Colon (tissue), 2 donors: ENCODE measurements around the gene HDAC4.

Source experiments
- FAIRE-seq: peaks from 2 replicates; lab custom pipeline; 2012; peaks lifted over from hg19 to GRCh38; lab: Jason Lieb, UNC
- donor health status: control.
- donor health status: control.

The HDAC4 gene

DNA sequence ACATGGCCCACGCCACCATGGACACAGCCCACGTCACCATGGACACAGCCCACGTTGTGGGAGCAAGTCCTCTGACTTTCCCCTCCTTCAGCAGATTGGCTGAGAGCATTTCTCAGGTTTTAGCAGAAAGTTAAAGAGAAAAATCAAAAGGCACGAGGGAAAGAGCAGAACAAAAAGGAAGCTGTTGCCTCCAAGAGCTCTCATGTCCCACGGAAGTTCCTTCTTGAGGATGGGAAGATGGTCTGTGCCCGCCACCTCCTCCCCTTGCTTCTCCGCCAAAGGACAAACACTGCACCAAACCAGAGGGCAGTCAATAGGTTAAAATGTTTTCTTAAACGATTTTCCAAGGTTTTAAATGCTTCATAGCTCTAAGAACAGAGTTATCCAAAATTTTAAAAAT, 148.4 kb downstream of the HDAC4 start:
- FAIRE-seq, result no peak

DNA sequence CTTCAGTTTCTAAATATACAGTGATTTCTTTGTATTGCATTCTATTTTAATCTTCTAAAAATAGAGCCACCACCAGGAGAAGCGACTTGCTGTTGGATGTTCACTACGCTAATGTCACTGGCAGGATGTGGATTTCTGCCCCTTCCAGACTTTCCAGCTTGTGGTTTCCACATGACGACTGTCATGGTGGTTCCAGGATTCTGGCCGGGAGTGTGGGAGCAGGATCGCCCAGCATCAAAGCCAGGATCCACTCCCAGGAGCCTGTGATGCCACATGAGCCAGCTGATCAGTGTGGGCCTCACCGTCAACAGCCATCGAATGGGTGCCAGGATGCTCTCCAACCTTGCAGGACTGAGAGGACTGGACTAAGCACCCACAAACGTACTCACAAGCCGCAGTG, 148.8 kb downstream of the HDAC4 start:
- FAIRE-seq, result no peak

DNA sequence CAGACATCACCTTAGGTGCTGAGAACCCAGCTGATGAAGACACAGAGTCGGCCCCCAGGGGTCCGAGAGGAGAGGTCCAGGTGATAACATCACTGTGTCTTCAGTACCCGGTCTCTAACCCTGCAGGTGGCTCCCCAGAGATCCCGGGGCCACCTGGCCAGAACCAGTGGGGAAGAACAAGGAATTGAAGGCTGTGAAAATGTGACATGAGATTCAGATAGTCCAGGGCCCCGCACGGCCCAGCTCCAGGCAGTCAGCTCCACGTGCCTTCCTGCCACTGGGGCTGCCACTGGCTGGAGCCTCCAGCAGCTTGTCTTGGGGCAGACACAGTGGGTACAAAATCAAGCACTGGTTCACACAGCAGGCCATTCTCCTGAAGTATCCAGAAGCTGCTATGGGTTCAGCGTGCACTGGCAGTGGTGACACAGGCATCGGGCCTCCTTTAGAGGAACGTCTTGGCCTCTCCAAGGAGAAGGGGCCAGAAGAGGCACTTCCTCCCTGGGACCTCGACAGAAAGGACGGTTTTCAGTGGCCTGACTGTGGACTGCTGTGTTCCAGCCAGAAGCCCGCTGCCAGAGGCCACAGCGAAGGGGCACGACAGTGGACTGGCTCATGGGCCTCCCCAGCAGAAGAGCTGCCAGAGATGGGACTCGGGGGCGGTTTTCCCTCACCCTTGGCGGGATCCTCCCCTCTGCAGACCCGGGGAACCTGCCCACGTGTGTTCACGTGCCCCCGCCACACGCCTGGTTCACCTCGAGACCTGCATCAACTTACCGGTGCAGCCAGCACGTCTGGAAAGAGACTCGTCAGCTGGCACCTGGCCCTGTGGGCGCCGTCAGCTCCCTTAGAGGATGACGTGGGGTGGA, 150.4 kb downstream of the HDAC4 start:
- FAIRE-seq, result no peak

DNA sequence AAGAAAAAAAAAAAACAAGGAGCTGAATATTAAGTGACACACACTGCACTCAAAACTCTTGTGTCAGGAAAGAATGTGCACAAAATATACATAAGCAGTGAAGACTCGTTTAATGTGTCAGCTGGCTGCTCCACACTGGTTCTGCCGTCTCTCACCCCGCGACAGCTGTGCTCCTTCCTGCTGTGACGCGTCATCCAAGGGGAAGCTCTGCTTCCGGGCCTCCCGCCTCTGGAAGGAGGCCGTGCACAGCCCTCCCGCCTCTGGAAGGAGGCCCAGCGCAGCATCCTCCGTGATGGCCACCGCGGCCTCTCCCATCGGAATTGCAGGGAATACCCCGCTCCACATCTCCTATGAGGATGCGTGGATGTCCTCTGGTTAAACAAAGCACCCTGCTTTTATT, 151.0 kb downstream of the HDAC4 start:
- no peak for FAIRE-seq

DNA sequence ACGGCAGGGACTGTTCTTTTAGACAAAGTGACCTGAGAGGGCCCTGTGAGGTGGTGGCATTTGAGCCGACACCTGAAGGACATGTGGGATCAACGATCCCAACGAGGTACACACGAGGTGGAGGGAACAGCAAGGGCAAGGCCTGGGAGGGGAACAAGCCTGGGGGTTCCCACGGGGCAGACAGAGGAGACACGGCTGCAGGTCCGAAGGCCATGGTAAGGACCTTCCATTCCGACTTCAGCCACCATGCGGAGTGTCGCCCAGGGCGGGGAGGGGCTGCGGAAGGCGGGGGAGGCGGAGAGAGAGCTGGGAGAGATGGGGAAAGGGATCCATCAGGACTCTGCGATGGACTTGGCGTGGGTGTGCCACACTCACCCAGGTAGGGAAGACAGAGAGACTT, 151.8 kb downstream of the HDAC4 start:
- no peak for FAIRE-seq

DNA sequence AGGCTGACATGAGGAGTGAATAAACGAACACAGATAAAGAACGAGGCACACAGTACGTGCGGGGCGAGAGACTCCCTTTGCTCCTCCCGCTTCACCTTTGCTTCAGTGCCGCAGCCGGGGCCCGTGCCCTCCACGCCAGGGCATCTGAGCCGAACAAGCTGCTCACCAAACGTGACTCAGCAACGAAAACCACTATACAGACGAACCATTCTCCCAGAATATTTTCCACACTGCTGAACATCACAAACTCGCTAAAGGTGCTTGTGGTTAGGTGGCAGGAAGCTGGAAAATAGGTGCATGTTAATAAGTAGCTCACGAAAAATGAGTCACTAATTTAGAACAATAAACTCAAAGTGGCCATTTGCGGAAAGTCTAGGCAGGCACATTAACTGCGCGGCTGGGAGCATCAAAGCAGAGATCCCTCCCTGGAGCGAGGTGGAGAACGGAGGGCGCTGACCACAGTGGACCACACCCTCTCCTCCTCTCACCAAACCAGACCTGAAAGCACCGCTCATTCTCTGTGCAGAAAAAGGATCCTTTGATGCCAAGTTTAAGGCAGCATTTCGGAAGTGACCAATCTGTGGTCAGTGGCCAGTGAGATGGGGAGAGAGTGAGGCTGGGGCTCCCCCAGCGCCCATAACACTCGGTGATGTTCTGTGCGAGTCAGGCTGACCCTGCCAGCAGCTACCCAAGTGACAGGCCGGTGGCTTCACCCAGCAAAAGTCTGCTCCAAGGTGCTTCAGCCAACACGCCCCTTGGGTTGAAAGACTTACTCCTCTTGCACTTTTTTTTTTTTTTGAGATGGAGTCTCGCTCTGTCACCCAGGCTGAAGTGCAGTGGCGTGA, 153.2 kb downstream of the HDAC4 start:
- FAIRE-seq, result no peak

DNA sequence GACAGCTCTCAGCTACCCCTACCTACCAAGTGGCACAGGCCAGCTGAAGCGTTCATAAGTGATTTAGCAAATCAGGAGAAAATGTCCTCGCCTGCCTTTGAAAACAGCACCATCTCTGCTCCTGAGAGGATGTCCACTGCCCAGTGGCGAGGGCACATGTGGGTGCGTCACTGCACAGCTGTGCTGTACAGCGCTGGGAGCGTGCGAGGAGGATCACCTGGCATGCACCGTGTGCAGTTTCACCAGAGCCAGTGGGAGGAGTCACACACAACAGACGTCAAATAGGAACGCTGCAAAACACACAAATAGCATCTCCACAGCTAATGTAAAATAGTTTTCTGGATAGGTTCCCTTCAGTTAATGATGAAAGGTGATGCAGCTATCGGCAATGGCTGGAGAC, 154.1 kb downstream of the HDAC4 start:
- FAIRE-seq, result no peak

DNA sequence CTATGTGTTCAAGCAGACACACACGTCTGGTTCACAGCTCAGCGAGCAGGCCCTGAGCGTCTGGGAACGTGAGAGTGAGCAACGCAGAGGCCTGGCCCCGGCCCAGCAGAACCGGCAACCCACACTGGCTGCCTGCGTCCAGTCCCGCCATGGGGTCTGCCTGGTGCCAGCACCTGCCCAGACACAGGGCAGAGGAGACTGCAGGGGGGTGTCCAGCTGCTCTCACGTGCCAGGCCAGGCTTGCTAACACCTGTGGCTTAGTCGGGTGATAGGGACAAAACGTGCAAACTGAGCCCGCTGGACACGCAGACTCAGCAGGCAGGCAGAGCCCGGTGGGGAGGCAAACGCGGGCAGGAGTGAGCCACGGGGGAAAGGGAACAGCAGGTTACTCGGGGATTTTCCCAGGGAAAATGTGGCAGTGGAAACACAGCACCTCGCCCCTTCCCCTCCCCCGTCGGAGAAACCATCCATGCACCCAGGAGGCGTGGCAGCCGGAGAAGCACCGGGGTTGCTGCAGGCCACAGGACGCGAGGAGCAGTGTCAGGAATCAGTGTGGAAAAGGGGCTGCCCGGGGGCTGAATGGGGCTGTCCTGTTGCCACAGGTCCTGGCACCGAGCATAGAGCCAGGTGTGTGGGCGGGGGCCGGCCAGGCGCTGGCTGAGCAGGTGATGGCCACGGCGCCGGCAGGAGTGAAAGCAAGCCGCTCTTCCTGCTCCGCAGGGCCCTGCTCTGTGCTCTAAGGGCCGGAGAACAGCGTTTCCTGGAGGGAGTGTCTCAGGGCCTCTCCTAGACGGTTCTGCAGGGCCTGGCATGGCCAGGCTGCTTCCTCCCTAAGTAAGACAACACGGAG, 154.7 kb downstream of the HDAC4 start:
- no peak for FAIRE-seq

DNA sequence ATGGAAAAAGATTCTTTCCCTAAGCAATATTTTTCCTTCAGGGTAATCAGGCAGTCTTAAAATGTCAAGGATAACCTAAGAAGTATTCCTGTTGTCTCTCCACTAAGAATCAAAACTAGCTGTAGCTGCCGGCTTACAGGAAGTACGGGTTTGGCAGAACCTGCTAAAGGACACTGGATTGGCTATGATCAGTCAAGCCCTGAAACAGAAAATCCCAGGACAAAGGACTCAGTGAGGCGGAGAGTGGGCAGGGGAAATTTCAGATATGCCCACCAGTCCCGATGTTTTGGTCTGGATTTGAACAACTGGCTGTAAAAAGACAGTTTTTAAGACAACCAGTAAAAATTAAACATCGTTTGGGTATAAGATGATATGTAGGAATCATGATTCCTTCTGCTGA, 155.7 kb downstream of the HDAC4 start:
- no peak for FAIRE-seq

DNA sequence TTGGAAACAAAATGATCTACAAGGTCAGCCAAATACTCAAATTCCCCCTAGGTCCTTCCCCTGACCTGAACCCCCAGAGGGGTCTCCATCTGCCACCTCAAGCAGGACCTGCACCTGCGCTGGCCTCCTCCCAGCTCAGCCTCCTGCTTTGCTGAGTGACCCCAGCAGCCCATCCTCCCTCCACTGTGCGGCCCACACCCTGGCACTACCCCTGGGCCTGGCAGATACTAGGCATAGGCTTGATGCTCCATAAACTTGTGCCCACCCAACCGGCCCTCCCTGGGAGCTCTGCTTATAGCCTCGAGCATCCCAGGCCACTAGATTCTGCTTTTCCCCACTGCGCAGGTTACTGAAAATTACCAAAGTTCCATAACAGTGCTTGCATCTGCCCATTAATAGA, 156.2 kb downstream of the HDAC4 start:
- FAIRE-seq, result no peak

DNA sequence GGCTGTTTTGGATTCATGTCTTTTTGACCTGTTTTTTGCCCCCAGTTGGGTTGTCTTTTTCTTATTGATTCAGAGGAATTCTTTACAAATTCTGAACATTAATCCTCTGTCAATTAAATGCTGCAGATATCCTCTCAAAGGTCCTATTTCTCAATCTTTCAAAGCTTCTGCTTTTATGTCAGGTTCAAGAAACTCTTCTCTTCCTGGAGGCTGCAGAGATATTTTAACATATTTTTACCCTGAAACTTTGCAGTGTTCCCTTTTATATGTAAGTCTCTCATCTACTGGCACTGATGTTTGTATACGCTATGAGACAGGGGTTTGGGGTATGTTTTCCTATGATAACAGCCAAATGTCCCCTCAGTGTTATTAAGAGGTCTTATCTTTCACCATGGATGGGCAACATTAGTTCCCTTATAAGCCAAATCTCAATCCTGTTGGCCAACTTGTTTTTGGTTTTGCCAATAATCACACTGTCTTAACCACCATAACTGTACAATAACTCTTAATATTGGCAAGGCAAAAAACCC, 159.3 kb downstream of the HDAC4 start:
- FAIRE-seq, result no peak

DNA sequence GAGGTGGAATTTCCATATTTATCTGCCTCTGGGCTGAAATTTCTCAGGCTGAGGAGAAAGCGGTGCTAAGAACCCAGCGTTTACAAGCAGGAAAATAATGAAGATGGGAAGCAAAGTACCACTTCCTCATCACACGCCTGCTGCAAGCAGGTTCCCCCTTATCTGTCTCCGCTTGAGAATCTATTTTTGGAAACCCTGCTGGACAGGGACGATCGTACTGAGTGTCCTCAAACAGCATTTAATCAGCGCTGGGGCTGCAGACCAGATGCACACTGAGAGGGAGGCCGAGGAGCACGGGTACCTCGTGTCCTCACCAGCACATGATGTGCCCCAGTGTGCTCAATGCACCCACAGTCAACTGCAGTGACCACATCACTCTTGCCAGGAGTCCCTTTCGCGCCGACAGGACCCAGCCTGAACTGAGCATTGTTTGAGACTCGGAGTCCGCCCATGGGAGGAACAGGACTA, 160.4 kb downstream of the HDAC4 start:
- FAIRE-seq, result no peak

DNA sequence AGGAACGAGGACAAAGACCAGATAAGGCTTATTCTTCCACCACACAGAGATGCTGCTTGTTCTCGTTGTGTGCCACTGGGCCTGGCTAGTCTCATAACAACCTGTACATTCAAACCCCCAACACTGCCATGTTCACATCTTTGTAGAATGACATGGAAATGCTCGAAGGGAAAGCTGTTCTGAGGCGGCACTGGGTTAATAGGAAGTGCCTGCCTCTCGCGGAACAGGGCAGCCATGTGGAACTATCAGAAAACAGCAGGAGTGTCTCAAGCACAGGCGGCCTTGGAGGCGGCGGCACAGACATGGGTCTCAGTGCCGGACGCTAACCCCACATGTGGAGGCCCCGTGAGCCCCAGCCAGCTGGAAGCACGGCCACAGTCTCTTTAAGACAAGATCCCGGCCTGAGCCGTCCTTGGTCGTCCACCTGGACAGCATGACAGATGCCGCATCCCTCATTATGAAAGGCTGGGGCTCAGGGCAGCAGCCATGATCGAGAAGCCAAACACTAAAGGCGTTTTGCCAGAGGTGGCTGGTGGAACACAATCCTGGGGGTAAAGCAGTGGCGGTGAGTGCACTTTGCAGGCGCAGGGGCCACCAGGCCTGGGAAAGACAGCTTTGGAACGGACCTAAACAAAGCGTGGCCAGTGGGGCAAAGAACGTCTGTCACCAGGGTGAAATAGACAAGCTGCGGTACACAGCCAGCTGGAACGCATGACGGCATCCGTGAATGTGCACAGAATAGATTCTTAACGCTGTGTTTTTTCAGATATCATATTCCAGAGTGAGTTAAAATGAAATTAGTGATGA, 161.0 kb downstream of the HDAC4 start:
- FAIRE-seq, result no peak

DNA sequence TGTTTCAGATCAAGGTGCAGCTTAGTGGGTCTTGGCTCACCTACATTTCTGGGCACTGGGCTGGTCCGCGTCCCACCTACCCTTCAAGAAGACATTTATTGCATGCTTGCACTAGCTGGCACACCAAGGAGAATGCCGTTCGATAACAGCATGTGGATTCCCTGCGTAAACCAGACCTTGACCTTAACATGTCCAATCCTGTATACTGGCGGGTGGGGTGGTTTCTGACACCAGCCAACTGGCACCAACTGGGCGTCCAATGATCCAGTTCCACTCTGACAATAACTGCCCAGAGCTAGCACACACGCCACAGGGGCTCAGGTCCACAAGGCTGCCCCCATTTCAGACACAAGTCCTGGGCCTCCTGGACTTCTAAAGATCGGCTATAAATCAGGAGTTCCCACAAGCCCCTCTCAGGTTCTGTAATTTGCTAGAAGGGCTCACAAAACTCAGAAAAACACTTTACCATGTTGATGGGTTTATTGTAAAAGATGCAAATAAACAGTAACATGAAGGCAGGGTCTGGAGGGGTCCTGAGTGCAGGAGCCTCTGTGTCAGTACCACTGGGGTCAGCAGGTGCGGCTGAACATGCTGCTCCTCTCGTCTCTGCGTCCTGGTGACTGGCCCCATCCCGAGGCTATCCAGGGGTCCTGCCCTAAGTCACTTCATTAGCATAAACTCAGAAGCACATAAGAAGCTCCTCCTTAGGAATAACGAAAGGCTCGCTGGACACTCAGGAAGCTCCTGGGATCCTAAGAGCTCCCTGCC, 161.8 kb downstream of the HDAC4 start:
- no peak for FAIRE-seq

DNA sequence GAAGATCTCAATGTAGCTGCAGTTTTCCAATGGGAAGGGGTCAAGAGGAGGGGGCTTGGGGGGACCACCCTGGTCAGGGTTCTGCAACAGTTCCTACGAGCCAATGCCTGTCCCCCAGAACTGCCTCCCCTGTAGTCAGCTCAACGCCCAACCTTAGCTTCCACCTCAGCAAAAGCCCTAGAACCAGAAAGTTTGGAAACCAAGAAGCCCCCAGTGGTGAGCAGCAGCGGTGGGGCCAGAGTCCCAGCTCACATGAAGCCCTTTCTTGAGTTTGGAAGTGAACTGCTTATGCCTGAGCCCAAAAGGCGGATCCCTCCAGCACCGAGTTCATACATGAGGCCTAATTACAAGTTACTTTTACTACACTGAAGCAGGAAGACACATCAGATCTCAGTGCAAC, 162.4 kb downstream of the HDAC4 start:
- FAIRE-seq, result no peak

DNA sequence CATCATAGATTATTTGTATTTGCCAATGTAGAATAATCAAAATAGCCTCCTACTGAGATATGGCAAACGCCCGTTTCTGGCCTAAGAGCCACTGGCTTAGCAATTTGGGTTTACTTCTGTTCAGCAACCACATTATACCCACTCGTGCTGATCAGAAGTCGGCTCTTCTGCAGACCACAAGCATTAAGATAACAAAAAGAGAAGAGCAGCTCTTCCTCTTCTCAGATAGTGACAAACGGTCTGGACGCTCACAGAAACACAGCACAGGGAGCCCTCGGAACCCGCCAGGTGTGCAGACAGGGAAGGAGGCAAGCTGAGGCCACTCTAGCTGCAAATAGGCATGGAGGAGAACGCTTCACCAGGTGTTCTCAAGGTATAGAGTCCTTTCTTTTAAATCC, 164.0 kb downstream of the HDAC4 start:
- no peak for FAIRE-seq

DNA sequence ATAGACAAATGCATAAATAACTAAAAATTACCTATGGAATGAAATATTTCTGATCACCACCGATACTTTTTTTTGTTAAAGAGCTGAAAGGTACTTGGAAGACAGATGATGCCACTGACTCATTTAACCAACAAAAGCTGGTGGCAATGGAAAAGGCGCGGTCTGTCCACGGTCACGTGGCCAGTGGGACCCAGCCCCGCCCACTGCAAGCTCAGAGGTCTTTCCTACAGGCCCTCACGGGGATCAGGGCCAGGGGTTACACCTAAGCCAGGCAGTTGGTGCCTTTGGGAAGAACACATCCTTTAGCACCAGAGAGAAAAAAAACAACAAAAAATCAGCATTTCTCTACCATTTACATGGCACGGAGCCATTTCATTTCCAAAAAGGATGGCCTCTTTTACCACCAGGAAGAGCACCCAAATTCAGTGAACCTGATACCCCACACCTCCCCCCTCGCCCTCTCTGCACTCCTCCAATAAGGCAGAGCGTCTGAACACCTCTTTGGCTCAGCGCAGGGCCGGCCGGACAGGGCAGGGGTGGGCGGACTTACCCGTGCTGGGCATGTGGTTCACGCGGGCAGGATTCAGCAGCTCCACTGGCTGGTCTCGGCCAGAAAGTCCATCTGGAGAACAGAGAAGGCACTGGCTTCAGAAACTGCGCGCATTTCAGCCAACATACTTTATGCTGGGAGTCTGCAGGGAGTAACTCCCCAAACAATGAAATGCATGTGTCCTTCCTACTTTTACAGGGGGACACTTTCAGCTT, 164.6 kb downstream of the HDAC4 start:
- FAIRE-seq, result no peak

DNA sequence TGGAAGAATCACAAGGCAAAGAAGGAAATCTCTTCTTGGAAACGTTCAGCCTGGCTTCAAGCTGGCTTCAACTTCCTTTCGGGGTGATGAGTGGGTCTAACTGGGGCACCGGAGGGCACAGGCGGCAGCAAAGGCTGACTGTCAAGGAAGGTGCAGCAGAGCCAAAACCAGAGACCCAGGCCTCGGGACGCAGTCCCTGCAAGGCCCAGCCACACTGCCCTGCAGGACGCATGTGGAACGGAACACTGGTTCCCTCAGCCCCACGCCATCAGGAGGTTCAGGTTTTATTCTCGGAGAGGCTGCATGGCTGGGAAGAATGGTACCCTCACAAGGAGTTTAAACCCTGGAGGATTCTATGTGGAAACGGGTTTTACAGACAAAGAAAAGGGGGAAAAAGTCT, 165.5 kb downstream of the HDAC4 start:
- FAIRE-seq, result no peak
